ENCODE measurements around the gene PEF1. TPM values are rescaled to one million over a fixed set of nuclear protein-coding genes. Genes with fewer than 3 reads are reported as not detected.

PEF1 gene
- polyA plus RNA-seq, 3 donors: 36.6 to 81.7 (median 70.7) TPM

DNA sequence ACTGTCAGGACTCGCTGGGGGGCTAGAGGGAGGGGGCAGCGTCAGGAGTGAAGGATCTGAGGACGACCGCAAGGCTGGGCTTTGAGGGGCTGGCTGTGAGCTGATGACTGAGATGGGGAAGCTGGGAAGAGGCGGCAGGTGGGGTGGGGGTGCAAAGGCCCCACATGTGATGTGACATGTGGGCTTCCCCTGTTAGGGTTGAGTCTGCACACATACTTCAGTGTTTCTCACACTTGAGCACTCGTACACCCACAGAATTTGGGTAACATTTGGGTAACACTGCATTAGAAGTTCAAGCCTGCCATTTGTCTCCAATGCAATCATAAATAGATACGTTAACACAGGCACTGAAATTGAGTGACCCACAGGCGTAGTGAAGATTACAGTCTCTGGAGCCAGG, 42.9 kb upstream of the PEF1 start:
- Histone ChIP-seq H3K9me3 (replicated peaks in 1 of 2; ENCODE audit: control insufficient read depth in 1 of 2, insufficient read depth in 1 of 2, low read length in 2 of 2) (no peaks in the 10 kb centered on the region), H4K20me1 (ENCODE audit: insufficient read depth, low read length) (no peaks in the 10 kb centered on the region), H3K4me1 (ENCODE audit: control insufficient read depth in 1 of 2, insufficient read depth in 2 of 2, low read length in 2 of 2) (no peaks in the 10 kb centered on the region), H3K4me2 (replicated peaks; ENCODE audit: extremely low read depth, low read length, poor library complexity, severe bottlenecking) (no peak overlapping the region), H3K4me3 (replicated peaks in 1 of 3; ENCODE audit: low read depth in 2 of 3, low read length in 3 of 3) (no peak overlapping the region), H3K36me3 (replicated peaks in 1 of 2; ENCODE audit: control insufficient read depth in 1 of 2, insufficient read depth in 2 of 2, low read length in 2 of 2) (no peaks in the 10 kb centered on the region), H2AFZ (ENCODE audit: insufficient read depth, low read depth, low read length, poor library complexity, severe bottlenecking) (no peak overlapping the region), H3K27ac (ENCODE audit: low read depth in 1 of 2, low read length in 2 of 2) (no peak overlapping the region), H3K27me3 (ENCODE audit: control insufficient read depth in 2 of 2, insufficient read depth in 2 of 2, low read length in 2 of 2) (no peaks in the 10 kb centered on the region), H3K79me2 (ENCODE audit: insufficient read depth, low read length) (no peaks in the 10 kb centered on the region), H3K9ac (ENCODE audit: insufficient read depth, low read length, poor library complexity, severe bottlenecking) (no peak overlapping the region)
- Mint-ChIP-seq H3K4me1 (no peaks in the 10 kb centered on the region), H3K27ac (no peak overlapping the region), H3K36me3 (no peaks in the 10 kb centered on the region), H3K27me3 (ENCODE audit: low read depth in 3 of 3) (peaks cover 0 to 5% (median 0%) of the 10 kb centered on the region in 3 donors), H3K9me3 (peaks cover 0 to 2% (median 0%) of the 10 kb centered on the region in 7 donors), H3K4me3 (no peak overlapping the region)
- intact Hi-C loops (cut with micrococcal nuclease): no loop called here
- no peak for DNase-seq
- TF ChIP-seq, protein P1, sequence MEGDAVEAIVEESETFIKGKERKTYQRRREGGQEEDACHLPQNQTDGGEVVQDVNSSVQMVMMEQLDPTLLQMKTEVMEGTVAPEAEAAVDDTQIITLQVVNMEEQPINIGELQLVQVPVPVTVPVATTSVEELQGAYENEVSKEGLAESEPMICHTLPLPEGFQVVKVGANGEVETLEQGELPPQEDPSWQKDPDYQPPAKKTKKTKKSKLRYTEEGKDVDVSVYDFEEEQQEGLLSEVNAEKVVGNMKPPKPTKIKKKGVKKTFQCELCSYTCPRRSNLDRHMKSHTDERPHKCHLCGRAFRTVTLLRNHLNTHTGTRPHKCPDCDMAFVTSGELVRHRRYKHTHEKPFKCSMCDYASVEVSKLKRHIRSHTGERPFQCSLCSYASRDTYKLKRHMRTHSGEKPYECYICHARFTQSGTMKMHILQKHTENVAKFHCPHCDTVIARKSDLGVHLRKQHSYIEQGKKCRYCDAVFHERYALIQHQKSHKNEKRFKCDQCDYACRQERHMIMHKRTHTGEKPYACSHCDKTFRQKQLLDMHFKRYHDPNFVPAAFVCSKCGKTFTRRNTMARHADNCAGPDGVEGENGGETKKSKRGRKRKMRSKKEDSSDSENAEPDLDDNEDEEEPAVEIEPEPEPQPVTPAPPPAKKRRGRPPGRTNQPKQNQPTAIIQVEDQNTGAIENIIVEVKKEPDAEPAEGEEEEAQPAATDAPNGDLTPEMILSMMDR (IDR thresholded peaks at IDR 0.05): no peak
- 87% methylated on average over 7 of the region's 8 CpGs for WGBS (ENCODE audit: insufficient coverage)

DNA sequence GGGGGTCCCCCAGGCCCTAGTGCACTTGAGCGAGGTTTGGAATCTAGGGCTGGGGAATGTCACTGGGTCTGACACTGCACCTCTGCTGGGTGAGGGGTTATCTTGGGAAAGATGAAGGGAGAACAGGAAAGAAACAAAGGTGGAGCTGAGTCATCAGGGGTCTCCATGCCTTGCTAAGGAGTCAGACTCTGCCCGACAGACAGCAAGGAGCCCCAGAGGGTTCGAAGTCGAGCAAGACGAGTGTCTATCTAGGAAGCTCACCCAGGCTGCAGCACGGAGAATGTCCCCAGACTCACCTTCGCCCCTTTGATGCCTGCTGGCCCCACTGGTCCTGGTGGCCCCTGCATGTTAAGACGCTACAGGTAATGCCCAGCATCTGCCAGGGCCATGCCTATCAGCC, 41.1 kb upstream of the PEF1 start:
- H3K27me3 ChIP-seq (ENCODE audit: control insufficient read depth in 2 of 2, insufficient read depth in 2 of 2, low read length in 2 of 2): no peaks in the 10 kb centered on the region
- Mint-ChIP-seq H3K27ac (peak overlapping the region in 1 of 7 donors; percentile 42), H3K4me3 (no peak overlapping the region), H3K4me1 (no peaks in the 10 kb centered on the region), H3K27me3 (ENCODE audit: low read depth in 3 of 3) (peaks cover 0 to 3% (median 1%) of the 10 kb centered on the region in 3 donors), H3K36me3 (no peaks in the 10 kb centered on the region), H3K9me3 (peaks cover 0 to 2% (median 0%) of the 10 kb centered on the region in 7 donors)
- 95% methylated on average over 8 of the region's 8 CpGs for WGBS (ENCODE audit: insufficient coverage)
- H3K9me3 ChIP-seq (replicated peaks in 1 of 2; ENCODE audit: control insufficient read depth in 1 of 2, insufficient read depth in 1 of 2, low read length in 2 of 2): no peaks in the 10 kb centered on the region
- no peak overlapping the region for H3K27ac ChIP-seq (ENCODE audit: low read depth in 1 of 2, low read length in 2 of 2)
- H3K36me3 ChIP-seq (replicated peaks in 1 of 2; ENCODE audit: control insufficient read depth in 1 of 2, insufficient read depth in 2 of 2, low read length in 2 of 2): no peaks in the 10 kb centered on the region
- H3K4me3 ChIP-seq (replicated peaks in 1 of 3; ENCODE audit: low read depth in 2 of 3, low read length in 3 of 3): no peak overlapping the region
- TF ChIP-seq, protein P1 (IDR thresholded peaks at IDR 0.05): no peak
- DNase-seq: no peak
- H3K9ac ChIP-seq (ENCODE audit: insufficient read depth, low read length, poor library complexity, severe bottlenecking): no peak overlapping the region
- intact Hi-C loops (cut with micrococcal nuclease): no loop called here
- H3K79me2 ChIP-seq (ENCODE audit: insufficient read depth, low read length): no peaks in the 10 kb centered on the region
- no peak overlapping the region for H3K4me2 ChIP-seq (replicated peaks; ENCODE audit: extremely low read depth, low read length, poor library complexity, severe bottlenecking)
- H3K4me1 ChIP-seq (ENCODE audit: control insufficient read depth in 1 of 2, insufficient read depth in 2 of 2, low read length in 2 of 2): no peaks in the 10 kb centered on the region
- H4K20me1 ChIP-seq (ENCODE audit: insufficient read depth, low read length): no peaks in the 10 kb centered on the region
- H2AFZ ChIP-seq (ENCODE audit: insufficient read depth, low read depth, low read length, poor library complexity, severe bottlenecking): no peak overlapping the region
